ENCODE data around the gene TIGD1.

The TIGD1 gene

GRCh38 chr2:232501794-232502390 lies 48.5 kb downstream of the TIGD1 start:
- DNase-seq (ENCODE audit: low read depth) = no peak

DNA sequence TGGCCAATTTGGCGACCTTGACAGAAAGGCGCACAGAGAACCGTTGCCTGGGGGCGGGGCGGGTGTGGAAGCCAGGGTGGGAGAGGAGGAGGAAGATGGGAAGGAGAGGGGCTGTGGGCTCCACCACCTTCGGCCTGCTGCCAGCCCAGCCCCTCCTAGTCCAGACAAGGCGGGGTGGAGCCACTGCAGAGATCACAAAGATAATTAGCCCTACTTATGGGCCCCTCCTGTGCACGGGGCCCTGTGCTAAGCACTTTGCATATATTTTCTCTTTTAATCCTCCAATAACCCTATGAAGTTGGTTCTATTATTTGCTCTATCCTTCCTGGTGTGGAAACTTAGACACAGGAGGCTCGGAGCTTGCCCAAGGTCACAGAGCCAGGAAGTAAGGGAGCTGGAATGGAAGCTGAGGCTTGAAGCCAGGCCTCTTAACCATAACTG lies 49.0 kb downstream of the TIGD1 start:
- no peak for DNase-seq (ENCODE audit: low read depth)

DNA sequence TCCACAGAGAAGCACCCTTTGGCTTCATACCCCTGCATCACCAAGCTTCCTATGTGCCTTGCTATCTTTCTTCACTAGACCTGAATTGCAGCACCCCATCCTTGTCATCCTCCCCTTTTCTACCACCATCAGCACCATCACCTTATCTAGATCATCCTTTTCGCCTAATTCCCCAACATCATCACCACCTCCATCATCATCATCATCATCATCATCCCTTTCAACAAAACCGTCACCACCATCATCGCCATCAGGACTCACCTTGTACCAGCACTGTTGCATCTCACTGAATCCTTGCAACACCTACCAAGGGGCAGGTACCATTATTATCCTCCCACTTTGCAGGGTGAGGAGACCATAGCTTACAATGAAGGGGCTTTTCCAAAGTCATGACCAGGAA lies 51.9 kb downstream of the TIGD1 start:
- DNase-seq (ENCODE audit: low read depth) = no peak

Data from stimulated activated CD8-positive, alpha-beta memory T cell treated with anti-CD3 and anti-CD28 coated beads, Interleukin-4, amount 100 ng/mL, for 24 hours (primary cell).